BE2C (cell line): Measurements from ENCODE around the gene HOTAIR.

ENCODE experiments used
- DNase-seq: peaks from one replicate; pipeline ENCODE4 v3.0.0-alpha.2; 2020
- H3K27me3 ChIP-seq: fragments of 250-450 bp; sonication (Bioruptor Pico); 2 replicates; pipeline ENCODE4 v1.5.1; 2020; ENCODE audit warnings: mild to moderate bottlenecking
- H3K36me3 ChIP-seq: fragments of 250-450 bp; sonication (Bioruptor Pico); 2 replicates; pipeline ENCODE4 v1.5.1; 2020; ENCODE audit warnings: mild to moderate bottlenecking
- H3K4me1 ChIP-seq: fragments of 250-450 bp; sonication (Bioruptor Pico); 2 replicates; pipeline ENCODE4 v1.5.1; 2020
- H3K4me3 ChIP-seq: 2 replicates; pipeline ENCODE4 v1.5.1; 2011; ENCODE audit warnings: low read depth, low read length
- H3K9me3 ChIP-seq: fragments of 250-450 bp; sonication (Bioruptor Pico); 2 replicates; pipeline ENCODE4 v1.5.1; 2020
- TF ChIP-seq, protein P1 (sequence below): IDR thresholded peaks from 2 replicates; pipeline ENCODE4 v1.5.1; 2012; ENCODE audit warnings: mild to moderate bottlenecking, low read depth, low read length

Gene HOTAIR

DNA sequence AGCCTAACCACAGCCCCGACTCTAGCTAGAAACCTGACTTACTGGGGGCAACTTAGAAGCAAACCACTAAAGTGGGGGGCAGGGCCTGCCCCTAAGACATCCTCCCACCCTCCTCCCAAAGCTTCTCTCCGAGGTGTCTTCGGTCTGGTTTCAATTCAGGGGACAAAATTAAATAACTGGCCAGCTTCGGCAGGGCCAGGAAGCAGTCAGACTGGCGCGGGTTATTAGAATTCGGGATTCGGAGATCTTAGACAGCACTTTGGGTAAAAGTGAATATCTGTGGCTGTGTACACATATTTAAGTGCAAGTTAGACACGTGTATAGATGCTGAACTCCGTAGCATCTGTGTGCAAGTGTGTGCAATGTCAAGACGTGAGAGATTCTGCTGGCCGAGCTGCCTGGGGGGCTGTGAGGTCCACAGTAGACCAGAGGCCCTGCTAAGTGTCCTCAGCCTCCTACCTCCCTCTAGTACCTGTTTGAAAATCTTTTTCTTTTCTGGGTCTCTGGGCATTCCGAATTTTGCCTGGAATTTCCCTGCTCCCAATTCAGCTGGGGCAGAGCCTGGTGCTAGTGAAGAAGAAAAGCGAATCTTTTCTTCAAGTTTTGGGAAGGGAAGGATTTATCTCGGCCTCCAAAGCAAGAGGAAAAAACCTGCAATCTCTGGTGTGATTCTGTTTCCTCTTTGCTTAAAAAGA is 6.2 kb upstream of the HOTAIR start:
- Histone ChIP-seq H3K27me3 (peaks cover 8% of the 10 kb centered on the region), H3K4me1 (no peaks in the 10 kb centered on the region), H3K4me3 (no peak overlapping the region), H3K9me3 (no peaks in the 10 kb centered on the region), H3K36me3 (no peaks in the 10 kb centered on the region)
- no peak for DNase-seq
- TF ChIP-seq, protein P1, sequence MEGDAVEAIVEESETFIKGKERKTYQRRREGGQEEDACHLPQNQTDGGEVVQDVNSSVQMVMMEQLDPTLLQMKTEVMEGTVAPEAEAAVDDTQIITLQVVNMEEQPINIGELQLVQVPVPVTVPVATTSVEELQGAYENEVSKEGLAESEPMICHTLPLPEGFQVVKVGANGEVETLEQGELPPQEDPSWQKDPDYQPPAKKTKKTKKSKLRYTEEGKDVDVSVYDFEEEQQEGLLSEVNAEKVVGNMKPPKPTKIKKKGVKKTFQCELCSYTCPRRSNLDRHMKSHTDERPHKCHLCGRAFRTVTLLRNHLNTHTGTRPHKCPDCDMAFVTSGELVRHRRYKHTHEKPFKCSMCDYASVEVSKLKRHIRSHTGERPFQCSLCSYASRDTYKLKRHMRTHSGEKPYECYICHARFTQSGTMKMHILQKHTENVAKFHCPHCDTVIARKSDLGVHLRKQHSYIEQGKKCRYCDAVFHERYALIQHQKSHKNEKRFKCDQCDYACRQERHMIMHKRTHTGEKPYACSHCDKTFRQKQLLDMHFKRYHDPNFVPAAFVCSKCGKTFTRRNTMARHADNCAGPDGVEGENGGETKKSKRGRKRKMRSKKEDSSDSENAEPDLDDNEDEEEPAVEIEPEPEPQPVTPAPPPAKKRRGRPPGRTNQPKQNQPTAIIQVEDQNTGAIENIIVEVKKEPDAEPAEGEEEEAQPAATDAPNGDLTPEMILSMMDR: no peak

DNA sequence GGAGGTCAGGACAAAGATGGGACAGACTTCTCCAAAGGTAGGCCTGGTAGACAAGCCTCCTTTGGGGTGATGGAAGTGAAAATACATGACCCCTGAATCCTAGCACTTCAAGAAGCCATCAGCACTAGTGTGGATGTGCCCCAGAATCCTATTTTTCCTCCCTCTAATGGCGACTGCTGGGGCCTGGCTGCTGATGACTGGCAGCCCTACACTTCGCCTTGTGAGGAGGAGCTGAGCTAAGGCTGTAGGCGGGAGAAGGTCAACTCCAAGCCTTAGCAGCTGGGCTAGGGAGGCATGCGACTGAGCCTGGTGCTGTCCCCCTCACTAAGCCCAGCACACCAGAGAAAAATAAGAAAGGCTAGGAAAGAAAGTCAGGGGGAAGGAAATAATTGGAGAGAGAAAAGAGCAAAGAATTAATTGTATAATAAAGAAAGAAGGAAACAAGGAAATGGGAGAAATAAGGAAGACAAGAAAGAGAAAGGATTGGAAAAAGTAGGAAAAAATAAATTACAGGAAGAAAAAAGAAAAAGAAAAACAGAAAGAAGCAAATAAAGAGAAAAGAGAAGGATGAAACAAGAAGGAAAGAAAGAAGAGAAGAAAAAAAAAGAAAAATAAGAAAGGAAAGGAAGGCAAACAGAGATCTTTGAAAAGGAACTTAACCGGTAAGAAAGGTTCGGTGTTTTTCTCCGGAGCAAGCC is 5.5 kb upstream of the HOTAIR start:
- DNase-seq: no peak
- peaks cover 1% of the 10 kb centered on the region for H3K27me3 ChIP-seq
- no peaks in the 10 kb centered on the region for H3K36me3 ChIP-seq
- no peak overlapping the region for H3K4me3 ChIP-seq
- no peaks in the 10 kb centered on the region for H3K4me1 ChIP-seq
- TF ChIP-seq, protein P1: no peak
- no peaks in the 10 kb centered on the region for H3K9me3 ChIP-seq

DNA sequence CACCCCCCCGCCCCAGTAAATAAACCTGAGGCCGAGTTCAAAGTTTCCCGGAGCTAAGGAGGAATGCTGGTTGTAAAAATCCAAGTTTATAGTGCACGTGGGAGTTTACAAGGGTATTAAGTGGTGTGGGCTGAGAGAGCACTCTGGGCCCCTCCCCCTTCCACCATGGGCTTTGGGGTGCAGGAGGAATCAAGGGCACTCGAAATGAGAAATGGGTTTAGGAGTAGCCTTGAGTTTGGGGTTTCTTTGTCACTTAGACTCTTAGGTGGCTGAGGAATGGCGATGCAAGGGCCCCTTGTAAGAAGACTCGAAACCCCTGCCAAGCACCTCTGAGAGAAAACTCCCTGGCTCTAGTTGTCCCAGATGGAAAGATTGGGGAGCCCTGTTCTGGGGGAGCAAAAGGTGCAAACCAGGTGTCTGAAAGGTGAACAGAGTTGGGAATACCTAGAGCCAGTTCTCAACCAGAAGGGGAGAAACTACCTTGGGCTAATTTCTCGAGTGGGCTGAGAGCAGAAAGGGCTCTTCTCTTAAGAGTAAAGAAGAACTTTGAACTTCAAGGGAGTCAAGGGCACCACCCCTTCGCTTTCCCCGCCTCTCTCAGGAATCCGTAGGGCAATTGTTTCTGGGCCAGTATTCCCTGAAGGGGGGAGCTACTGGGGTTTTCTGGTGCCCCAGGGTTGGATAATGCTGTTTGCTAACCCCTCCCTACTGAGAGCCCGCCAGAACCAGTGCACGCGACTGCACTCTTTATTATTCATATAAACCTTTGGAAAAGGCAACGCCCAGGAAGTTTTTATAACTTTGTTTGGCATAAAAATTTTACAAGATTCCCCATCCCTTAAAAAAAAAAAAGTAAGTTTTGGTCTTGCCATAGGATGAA is 4.0 kb upstream of the HOTAIR start:
- H3K9me3 ChIP-seq: no peaks in the 10 kb centered on the region
- TF ChIP-seq, protein P1: no peak
- no peaks in the 10 kb centered on the region for H3K36me3 ChIP-seq
- DNase-seq: no peak
- H3K27me3 ChIP-seq: peaks cover 7% of the 10 kb centered on the region
- no peak overlapping the region for H3K4me3 ChIP-seq
- H3K4me1 ChIP-seq: no peaks in the 10 kb centered on the region

DNA sequence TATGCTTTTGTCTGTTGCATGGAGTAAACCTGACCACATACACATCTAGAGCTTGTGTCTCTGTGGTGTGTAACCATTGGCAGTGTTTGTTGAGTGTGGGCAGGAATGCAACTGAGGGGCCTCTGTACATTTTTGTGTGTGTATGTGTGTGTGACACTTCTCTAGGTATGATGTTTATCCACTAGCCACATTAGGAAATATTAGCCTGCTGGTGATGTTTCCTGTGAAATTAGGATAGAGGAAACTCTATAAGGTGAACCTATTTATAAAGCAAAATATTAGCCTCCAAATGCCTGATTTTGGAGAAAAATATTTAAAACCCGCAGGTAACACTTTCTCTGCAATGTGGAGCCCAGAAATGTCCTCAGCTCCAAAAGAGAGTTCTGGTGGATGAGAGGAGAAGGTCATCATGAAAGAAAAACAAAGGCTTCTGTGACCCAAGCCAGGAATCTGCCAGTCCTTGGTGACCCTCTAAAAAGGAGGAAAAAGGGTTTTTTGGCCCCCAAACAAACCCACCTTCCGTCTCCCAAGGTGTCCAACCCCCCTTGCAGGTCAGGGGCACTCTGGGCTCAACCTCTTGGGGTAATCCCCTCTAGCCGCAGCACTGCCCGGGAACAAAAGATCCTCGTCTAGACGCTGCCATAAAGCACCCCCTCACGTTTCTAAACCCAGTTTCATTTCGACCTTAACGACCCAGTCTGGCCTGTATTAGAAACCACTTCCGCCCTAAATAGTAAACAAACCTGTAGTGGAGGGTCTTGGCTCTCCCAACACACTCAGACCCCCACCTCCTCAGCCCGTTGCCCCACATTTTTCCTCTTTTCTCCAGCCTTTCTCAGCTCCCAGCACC is 3.1 kb upstream of the HOTAIR start:
- peaks cover 16% of the 10 kb centered on the region for H3K27me3 ChIP-seq
- no peak overlapping the region for H3K4me3 ChIP-seq
- TF ChIP-seq, protein P1: no peak

DNA sequence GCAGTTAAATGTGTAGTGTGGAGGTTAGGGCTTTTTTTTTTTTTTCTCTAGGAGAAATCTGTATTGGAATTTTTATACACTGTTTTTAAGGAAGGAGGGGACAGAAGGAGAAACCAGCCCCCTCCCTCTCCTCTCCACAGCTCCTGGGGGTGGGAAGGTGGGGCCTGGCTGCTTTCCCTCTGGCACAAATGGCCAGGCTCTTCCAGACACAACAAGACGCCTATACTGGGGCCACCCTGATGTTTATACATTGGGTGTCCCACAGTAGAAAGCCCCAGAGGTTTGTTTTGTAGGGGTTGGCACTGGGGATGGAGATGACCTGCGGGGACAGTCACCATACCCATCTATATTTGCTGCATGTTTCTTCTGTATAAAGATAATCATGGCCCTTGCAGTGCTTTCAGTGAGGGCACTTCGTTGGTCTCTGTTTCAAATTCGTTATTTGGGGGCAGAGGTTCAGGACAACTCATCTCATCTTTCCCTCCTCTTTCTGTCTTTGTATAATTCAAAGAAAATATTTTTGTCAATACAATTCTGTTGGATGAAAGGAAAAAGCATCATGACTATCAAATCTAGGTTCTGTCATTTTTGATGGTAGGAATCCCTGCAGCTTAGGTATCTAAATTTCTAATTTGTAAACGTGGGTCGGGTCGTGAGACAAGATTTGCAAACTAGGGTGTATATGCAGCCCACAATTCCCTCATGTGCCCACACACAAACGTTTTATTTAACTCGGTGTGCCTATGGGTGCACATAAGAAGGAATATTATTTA is 2.3 kb upstream of the HOTAIR start:
- Histone ChIP-seq H3K36me3 (no peaks in the 10 kb centered on the region), H3K9me3 (no peaks in the 10 kb centered on the region), H3K4me3 (no peak overlapping the region), H3K27me3 (peaks cover 23% of the 10 kb centered on the region), H3K4me1 (0 out of 2 replicates have a peak, but pooled peaks cover 2% of the 10 kb centered on the region)
- TF ChIP-seq, protein P1: no peak
- DNase-seq: no peak

More for the DNA sequence above, 3.1 kb upstream of the HOTAIR start:
- no peaks in the 10 kb centered on the region for H3K36me3 ChIP-seq
- no peaks in the 10 kb centered on the region for H3K4me1 ChIP-seq
- no peaks in the 10 kb centered on the region for H3K9me3 ChIP-seq
- DNase-seq: no peak
